GM18498 (cell line): ENCODE measurements around the gene MCEE.
"Not testable (repeated sequence)": the region's sequence is repeated elsewhere in the genome, so short reads cannot be mapped to it uniquely, and the experiment has no call there.

Experiments used
- ATAC-seq: cut with Tn5 transposase; IDR thresholded peaks from one replicate; pipeline ENCODE4 v1.9.1; 2021; ENCODE audit warnings: mild to moderate bottlenecking, moderate library complexity; ENCODE audit not compliant: unreplicated experiment

MCEE gene

GRCh38 chr2:71083752-71084312 lies 46.2 kb downstream of the MCEE start:
- not testable (repeated sequence) for ATAC-seq

DNA sequence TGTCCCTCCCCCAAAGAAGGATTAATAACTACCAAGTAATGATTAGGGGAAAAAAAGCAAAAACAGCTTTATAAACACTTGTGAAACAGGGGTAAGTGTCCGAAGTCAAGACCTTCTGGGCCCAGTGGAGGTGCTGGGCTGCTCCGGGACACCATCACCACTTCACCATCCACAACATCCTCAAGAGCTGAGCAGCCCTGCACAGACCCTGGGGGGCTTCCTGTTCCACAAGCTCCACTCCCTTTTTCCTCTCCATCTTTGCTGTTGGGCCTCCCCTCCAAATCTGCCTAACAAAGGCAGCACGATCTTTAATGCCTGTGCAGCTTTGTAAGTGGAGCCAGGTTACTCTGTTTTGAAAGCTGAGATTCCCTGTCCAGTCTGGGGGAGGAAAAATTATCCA lies 46.7 kb downstream of the MCEE start:
- ATAC-seq, result not testable (repeated sequence)

- ATAC-seq, result peak; percentile 77
Measured at GRCh38 chr2:71082402-71083252, 47.4 kb downstream of the MCEE start.

- ATAC-seq, result no peak
Measured at GRCh38 chr2:71078624-71079023, 51.4 kb downstream of the MCEE start.

GRCh38 chr2:71074893-71075395 lies 55.1 kb downstream of the MCEE start:
- no peak for ATAC-seq

DNA sequence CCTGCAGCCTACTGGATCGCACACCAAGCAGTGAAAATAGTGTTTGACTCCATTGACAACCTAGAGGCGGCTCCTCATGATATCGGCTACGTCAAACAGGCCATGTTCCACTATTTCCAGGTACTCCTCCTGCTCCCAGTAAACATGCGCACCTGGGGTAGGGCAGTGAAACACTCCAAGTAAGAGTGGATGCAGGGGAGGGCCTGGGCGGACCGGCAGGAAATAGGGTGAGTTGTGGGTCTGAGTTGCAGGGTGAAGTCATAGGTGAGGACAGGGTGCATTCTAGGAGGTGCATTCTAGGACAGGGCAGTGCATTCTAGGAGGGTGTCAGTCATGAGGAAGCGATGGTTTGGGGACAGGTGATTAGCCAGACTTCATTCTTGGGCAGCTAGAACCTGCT lies 56.6 kb downstream of the MCEE start:
- ATAC-seq, result no peak

- no peak for ATAC-seq
Measured at GRCh38 chr2:71072492-71072891, 57.5 kb downstream of the MCEE start.

DNA sequence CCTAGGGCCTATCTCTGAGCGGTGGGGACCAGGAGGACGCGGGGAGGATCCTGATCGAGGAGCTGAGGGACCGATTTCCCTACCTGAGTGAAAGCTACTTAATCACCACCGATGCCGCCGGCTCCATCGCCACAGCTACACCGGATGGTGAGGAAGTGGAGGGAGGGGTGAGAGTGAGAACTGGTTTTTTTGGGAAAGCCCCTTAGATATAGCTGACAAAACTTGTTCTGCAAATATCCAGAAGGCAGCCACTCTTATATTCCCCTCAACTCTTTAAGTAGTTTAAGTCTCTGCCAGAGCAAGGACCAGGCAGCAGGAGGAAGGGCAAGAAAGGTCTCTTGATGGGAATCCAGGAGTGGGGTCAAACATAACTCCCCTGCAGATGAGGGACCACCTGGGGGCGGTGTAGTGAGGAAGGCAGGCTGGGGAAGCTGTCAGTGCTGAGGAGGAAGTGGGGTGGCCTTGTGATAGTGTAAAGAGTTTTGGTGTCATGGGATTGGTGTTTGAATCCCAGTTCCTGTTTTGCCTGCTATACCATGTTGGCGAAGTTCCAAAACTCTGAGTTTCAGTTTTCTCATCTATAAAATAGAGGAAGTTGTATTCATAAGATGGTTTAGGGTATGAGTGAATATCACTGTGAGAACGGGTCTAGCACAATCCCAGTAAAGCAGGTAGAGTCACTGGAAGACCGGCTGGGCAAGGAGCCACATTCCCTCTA lies 58.2 kb downstream of the MCEE start:
- ATAC-seq, result peak; percentile 48

- no peak for ATAC-seq
Measured at GRCh38 chr2:71070294-71071093, 59.5 kb downstream of the MCEE start.

- no peak for ATAC-seq
Measured at GRCh38 chr2:71069376-71069775, 60.7 kb downstream of the MCEE start.

- ATAC-seq, result peak; percentile 60
Measured at GRCh38 chr2:71068218-71069035, 61.6 kb downstream of the MCEE start, which contains the start of gene NAGK. TSS of gene NAGK (plus strand) at chr2:71068648. CDS start at chr2:71068684, 36 bp downstream.

- no peak for ATAC-seq
Measured at GRCh38 chr2:71067567-71068217, 62.3 kb downstream of the MCEE start.

DNA sequence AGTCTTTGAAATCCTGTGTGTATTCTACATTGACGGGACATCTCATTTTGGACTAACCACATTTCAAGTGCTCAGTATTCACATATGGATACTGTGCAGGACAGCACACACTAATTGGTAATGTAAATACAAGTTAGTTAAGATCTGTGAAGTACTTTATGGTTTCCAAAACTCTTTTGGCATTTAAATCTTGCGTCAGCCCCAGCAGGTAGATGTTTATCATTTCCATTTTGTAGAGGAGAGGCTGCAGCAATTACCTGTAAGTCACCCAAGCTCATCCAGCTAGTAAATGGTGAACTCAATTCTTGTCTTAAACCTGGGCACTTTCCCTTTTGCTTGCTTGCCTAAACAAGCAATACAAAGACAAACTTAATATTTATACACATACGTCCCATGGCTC lies 63.2 kb downstream of the MCEE start:
- ATAC-seq, result no peak

GRCh38 chr2:71064754-71065621 lies 65.0 kb downstream of the MCEE start:
- peak; percentile 28 for ATAC-seq

GRCh38 chr2:71064110-71064611 lies 65.9 kb downstream of the MCEE start:
- ATAC-seq, result no peak

- no peak for ATAC-seq
Measured at GRCh38 chr2:71063216-71063615, 66.8 kb downstream of the MCEE start.

DNA sequence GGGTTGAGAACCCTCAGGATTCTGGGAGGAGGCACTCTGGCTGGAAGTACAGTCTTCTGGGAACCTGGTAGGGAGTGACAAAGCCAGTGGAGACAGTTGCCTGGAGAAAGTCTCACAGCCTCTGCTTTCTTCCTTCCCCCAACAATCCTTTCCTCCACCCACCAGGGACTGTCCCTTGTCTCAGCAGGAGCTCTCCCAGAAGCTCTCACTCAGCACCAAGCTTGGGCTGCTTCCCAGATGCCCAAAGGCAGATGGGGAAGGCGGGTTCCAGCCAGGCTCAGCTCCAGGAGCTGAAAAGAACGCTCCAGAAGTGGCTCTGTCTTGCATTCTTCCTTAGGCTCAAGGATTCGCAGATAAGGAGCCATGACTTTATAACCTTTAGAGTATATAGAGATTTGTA lies 69.2 kb downstream of the MCEE start:
- ATAC-seq, result no peak

GRCh38 chr2:71060211-71060610 lies 69.8 kb downstream of the MCEE start:
- ATAC-seq, result no peak
